ENCODE measurements around the gene CTAGE8.
"Not testable (repeated sequence)": the region's sequence is repeated elsewhere in the genome, so short reads cannot be mapped to it uniquely, and the experiment has no call there.

Gene CTAGE8

DNA sequence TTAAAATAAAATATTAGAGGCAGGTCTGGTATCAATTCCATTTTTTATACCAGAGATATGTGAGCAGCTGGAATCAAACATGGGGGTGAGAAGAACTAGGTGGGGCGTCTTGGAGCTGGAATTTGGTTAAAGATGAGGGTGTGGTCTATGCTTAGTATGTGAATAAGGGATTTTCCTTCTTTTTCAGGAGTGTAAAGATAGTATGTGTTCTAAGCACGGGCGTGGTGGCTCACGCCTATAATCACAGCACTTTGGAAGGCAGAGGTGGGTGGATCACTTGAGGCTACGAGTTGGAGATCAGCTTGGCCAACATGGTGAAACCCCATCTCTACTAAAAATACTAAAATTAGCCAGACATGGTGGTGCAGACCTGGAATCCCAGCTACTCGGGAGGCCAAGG lies 6.2 kb upstream of the CTAGE8 start:
- not testable (repeated sequence) for DNase-seq (ENCODE audit: low spot score); H3K9me3 ChIP-seq (replicated peaks in 1 of 2; ENCODE audit: control insufficient read depth in 2 of 2, insufficient read depth in 1 of 2, low read depth in 1 of 2, low read length in 2 of 2); H2BK5ac ChIP-seq (ENCODE audit: low read length); H3K14ac ChIP-seq (ENCODE audit: low read length); H3K18ac ChIP-seq (ENCODE audit: low read length); H3K9ac ChIP-seq (ENCODE audit: low read depth, low read length, poor library complexity); H2BK12ac ChIP-seq (ENCODE audit: low read length); H3K4me1 ChIP-seq (ENCODE audit: control insufficient read depth in 2 of 2, insufficient read depth in 1 of 2, low read depth in 1 of 2, low read length in 2 of 2); H2AK5ac ChIP-seq (ENCODE audit: low read depth, low read length); H3K27me3 ChIP-seq (ENCODE audit: control insufficient read depth in 3 of 3, insufficient read depth in 3 of 3, low read depth in 1 of 3, low read length in 3 of 3); H3K79me1 ChIP-seq (ENCODE audit: low read depth, low read length); H3K27ac ChIP-seq (replicated peaks; ENCODE audit: low read length); H3K36me3 ChIP-seq (replicated peaks in 1 of 2; ENCODE audit: control insufficient read depth in 2 of 2, insufficient read depth in 2 of 2, low read length in 2 of 2); H2BK120ac ChIP-seq (ENCODE audit: low read depth, low read length); H4K91ac ChIP-seq (ENCODE audit: low read depth, low read length, poor library complexity); H3K4me3 ChIP-seq (ENCODE audit: low read length in 2 of 2); H2AFZ ChIP-seq (ENCODE audit: low read length); H3K23ac ChIP-seq (ENCODE audit: low read depth, low read length, poor library complexity); H4K8ac ChIP-seq (ENCODE audit: low read depth, low read length); H3K4me2 ChIP-seq (ENCODE audit: insufficient read depth, low read length, poor library complexity, severe bottlenecking); H3K4ac ChIP-seq (ENCODE audit: low read length); H2BK15ac ChIP-seq (ENCODE audit: low read length)
- no CpG with 5 or more reads among the region's 6 CpGs for WGBS, 2 donors (ENCODE audit: extremely low coverage in 2 of 2, insufficient read length in 2 of 2, insufficient replicate concordance in 1 of 2)

DNA sequence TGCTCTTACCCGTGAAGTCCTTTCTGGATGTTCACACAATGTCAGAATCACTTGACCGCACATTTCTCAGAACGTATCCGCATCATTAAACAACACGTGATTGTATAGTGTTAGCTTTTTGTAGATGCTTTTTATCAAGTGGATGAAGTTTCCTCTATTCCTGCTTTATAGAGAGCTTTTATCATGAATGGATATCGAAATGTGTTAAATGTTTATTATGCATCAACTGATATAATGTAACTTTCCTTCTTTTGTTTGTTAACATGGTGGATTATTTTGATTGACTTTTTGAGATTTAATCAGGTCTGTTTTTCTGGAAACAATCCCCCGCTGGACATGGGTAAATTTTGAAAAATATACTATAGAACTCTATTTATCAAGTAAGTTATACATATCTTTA lies 4.4 kb downstream of the CTAGE8 start, which contains the start of gene OR2A7:
OR2A7 (minus strand) TSS at position 101 of the 400 bp plus-strand sequence. CDS start 5,164 bp downstream, outside the sequence.
- not testable (repeated sequence) for H3K9me3 ChIP-seq (replicated peaks in 1 of 2; ENCODE audit: control insufficient read depth in 2 of 2, insufficient read depth in 1 of 2, low read depth in 1 of 2, low read length in 2 of 2); H3K27me3 ChIP-seq (ENCODE audit: control insufficient read depth in 3 of 3, insufficient read depth in 3 of 3, low read depth in 1 of 3, low read length in 3 of 3); H3K4ac ChIP-seq (ENCODE audit: low read length); H3K4me1 ChIP-seq (ENCODE audit: control insufficient read depth in 2 of 2, insufficient read depth in 1 of 2, low read depth in 1 of 2, low read length in 2 of 2); H3K9ac ChIP-seq (ENCODE audit: low read depth, low read length, poor library complexity); H2AFZ ChIP-seq (ENCODE audit: low read length); DNase-seq (ENCODE audit: low spot score); H3K4me2 ChIP-seq (ENCODE audit: insufficient read depth, low read length, poor library complexity, severe bottlenecking); H3K14ac ChIP-seq (ENCODE audit: low read length); H2BK12ac ChIP-seq (ENCODE audit: low read length); H3K23ac ChIP-seq (ENCODE audit: low read depth, low read length, poor library complexity); H4K91ac ChIP-seq (ENCODE audit: low read depth, low read length, poor library complexity); H2BK120ac ChIP-seq (ENCODE audit: low read depth, low read length); H3K36me3 ChIP-seq (replicated peaks in 1 of 2; ENCODE audit: control insufficient read depth in 2 of 2, insufficient read depth in 2 of 2, low read length in 2 of 2); H3K4me3 ChIP-seq (ENCODE audit: low read length in 2 of 2); H3K79me1 ChIP-seq (ENCODE audit: low read depth, low read length); H3K18ac ChIP-seq (ENCODE audit: low read length); H3K27ac ChIP-seq (replicated peaks; ENCODE audit: low read length); H2BK15ac ChIP-seq (ENCODE audit: low read length); H4K8ac ChIP-seq (ENCODE audit: low read depth, low read length); H2AK5ac ChIP-seq (ENCODE audit: low read depth, low read length); H2BK5ac ChIP-seq (ENCODE audit: low read length)
- WGBS, 2 donors (ENCODE audit: extremely low coverage in 2 of 2, insufficient read length in 2 of 2, insufficient replicate concordance in 1 of 2): no CpG with 5 or more reads among the region's 7 CpGs

DNA sequence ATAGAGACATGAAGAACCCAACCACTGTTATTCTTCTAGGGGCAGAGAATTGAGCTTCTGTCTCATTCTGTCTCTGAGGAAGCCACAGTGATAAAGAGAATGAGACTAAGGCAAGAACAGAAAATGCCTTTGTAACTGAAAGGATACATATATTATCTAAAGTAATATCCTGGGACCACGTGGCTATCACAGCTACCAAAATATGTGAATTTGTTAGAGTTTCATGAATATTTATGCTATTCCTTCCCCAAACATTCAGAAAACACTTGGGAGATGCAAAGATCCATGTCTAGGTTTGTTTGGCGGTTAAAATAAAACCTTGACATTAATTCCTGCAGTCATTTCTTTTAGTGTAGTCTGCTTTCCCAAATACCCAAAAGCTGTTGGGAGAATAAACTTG lies 7.0 kb downstream of the CTAGE8 start:
- not testable (repeated sequence) for H2BK15ac ChIP-seq (ENCODE audit: low read length); H2BK120ac ChIP-seq (ENCODE audit: low read depth, low read length); H2AFZ ChIP-seq (ENCODE audit: low read length); H3K27me3 ChIP-seq (ENCODE audit: control insufficient read depth in 3 of 3, insufficient read depth in 3 of 3, low read depth in 1 of 3, low read length in 3 of 3); H3K79me1 ChIP-seq (ENCODE audit: low read depth, low read length); DNase-seq (ENCODE audit: low spot score); H3K18ac ChIP-seq (ENCODE audit: low read length); H3K4me2 ChIP-seq (ENCODE audit: insufficient read depth, low read length, poor library complexity, severe bottlenecking); H3K23ac ChIP-seq (ENCODE audit: low read depth, low read length, poor library complexity); H3K4ac ChIP-seq (ENCODE audit: low read length); H2BK5ac ChIP-seq (ENCODE audit: low read length); H2AK5ac ChIP-seq (ENCODE audit: low read depth, low read length); H3K36me3 ChIP-seq (replicated peaks in 1 of 2; ENCODE audit: control insufficient read depth in 2 of 2, insufficient read depth in 2 of 2, low read length in 2 of 2); H3K4me1 ChIP-seq (ENCODE audit: control insufficient read depth in 2 of 2, insufficient read depth in 1 of 2, low read depth in 1 of 2, low read length in 2 of 2); H2BK12ac ChIP-seq (ENCODE audit: low read length); H3K14ac ChIP-seq (ENCODE audit: low read length); H4K91ac ChIP-seq (ENCODE audit: low read depth, low read length, poor library complexity); H3K27ac ChIP-seq (replicated peaks; ENCODE audit: low read length); H4K8ac ChIP-seq (ENCODE audit: low read depth, low read length); H3K4me3 ChIP-seq (ENCODE audit: low read length in 2 of 2); H3K9me3 ChIP-seq (replicated peaks in 1 of 2; ENCODE audit: control insufficient read depth in 2 of 2, insufficient read depth in 1 of 2, low read depth in 1 of 2, low read length in 2 of 2); H3K9ac ChIP-seq (ENCODE audit: low read depth, low read length, poor library complexity)
- no CpG with 5 or more reads among the region's 2 CpGs for WGBS, 2 donors (ENCODE audit: extremely low coverage in 2 of 2, insufficient read length in 2 of 2, insufficient replicate concordance in 1 of 2)

DNA sequence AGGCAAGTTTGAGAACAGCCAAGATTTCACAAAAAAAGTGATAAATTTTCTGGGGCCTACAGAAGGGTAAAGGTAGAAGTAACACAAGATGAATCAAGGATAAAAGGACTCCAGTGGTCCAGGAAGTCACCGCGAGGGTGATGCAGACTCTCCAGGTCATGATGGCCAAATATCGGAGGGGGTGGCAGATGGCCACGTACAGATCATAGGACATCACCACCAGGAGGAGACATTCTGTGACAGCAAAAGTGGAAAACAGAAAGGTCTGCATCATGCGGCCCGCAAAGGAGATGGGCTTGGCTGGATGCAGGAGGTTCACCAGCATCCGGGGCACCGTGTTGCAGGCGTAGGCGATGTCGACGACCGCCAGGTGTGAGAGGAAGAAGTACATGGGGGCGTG lies 10.0 kb downstream of the CTAGE8 start:
- H2BK12ac ChIP-seq (ENCODE audit: low read length): not testable (repeated sequence)
- WGBS, 2 donors (ENCODE audit: extremely low coverage in 2 of 2, insufficient read length in 2 of 2, insufficient replicate concordance in 1 of 2): no CpG with 5 or more reads among the region's 14 CpGs

More for the DNA sequence above, 10.0 kb downstream of the CTAGE8 start:
- H3K4me3 ChIP-seq (ENCODE audit: low read length in 2 of 2); H2BK15ac ChIP-seq (ENCODE audit: low read length); H3K79me1 ChIP-seq (ENCODE audit: low read depth, low read length); H4K8ac ChIP-seq (ENCODE audit: low read depth, low read length); H2AFZ ChIP-seq (ENCODE audit: low read length); H3K18ac ChIP-seq (ENCODE audit: low read length); H2BK5ac ChIP-seq (ENCODE audit: low read length); H2BK120ac ChIP-seq (ENCODE audit: low read depth, low read length); H4K91ac ChIP-seq (ENCODE audit: low read depth, low read length, poor library complexity); DNase-seq (ENCODE audit: low spot score); H3K14ac ChIP-seq (ENCODE audit: low read length); H3K4ac ChIP-seq (ENCODE audit: low read length); H3K4me1 ChIP-seq (ENCODE audit: control insufficient read depth in 2 of 2, insufficient read depth in 1 of 2, low read depth in 1 of 2, low read length in 2 of 2); H3K36me3 ChIP-seq (replicated peaks in 1 of 2; ENCODE audit: control insufficient read depth in 2 of 2, insufficient read depth in 2 of 2, low read length in 2 of 2); H3K27ac ChIP-seq (replicated peaks; ENCODE audit: low read length); H3K4me2 ChIP-seq (ENCODE audit: insufficient read depth, low read length, poor library complexity, severe bottlenecking); H3K27me3 ChIP-seq (ENCODE audit: control insufficient read depth in 3 of 3, insufficient read depth in 3 of 3, low read depth in 1 of 3, low read length in 3 of 3); H3K9me3 ChIP-seq (replicated peaks in 1 of 2; ENCODE audit: control insufficient read depth in 2 of 2, insufficient read depth in 1 of 2, low read depth in 1 of 2, low read length in 2 of 2); H3K23ac ChIP-seq (ENCODE audit: low read depth, low read length, poor library complexity); H3K9ac ChIP-seq (ENCODE audit: low read depth, low read length, poor library complexity); H2AK5ac ChIP-seq (ENCODE audit: low read depth, low read length): not testable (repeated sequence)
